Lower leg skin (tissue), 4 donors: ENCODE data around the gene DAP. TPM values are rescaled to one million over a fixed set of nuclear protein-coding genes. Genes with fewer than 3 reads are reported as not detected.
"Not testable (repeated sequence)": the region's sequence is repeated elsewhere in the genome, so short reads cannot be mapped to it uniquely, and the experiment has no call there.

Experiments
- DNase-seq, 2 donors: peaks; one replicate each; pipeline ENCODE4 v3.0.0-alpha.2; 2019; ENCODE audit warnings: low spot score in 2 of 2
- H3K4me3 ChIP-seq: fragments of 200-600 bp; sonication (generic); 2 replicates; pipeline ENCODE4 v1.5.1; 2017; ENCODE audit warnings: mild to moderate bottlenecking, low read depth; ENCODE audit not compliant: poor library complexity, severe bottlenecking
- POLR2A ChIP-seq, 2 donors: fragments of 450-650 bp; IDR thresholded peaks; one replicate each; pipeline ENCODE4 v1.6.1; 2016 to 2017; ENCODE audit warnings: antibody characterized with exemption in 2 of 2, mild to moderate bottlenecking in 1 of 2, moderate library complexity in 1 of 2
- WGBS, 2 donors: methylation state at CpG; one replicate each; pipeline ENCODE4 v1.1.5; 2018; 5-methylcytosine and 5-hydroxymethylcytosine counted together
- intact Hi-C: fragments of 100-400 bp; cut with DNase I; formaldehyde crosslinking; loops from one replicate; pipeline ENCODE4 v1.15.0; 2023; ENCODE audit warnings: low total_unique reads
- total RNA-seq, 4 donors: library from RNA; depleted of rRNA; stranded (reverse); fragments of >200 nt; gene quantifications; one replicate each; pipeline ENCODE4 v1.1.0, GENCODE V29; 2016
- TF ChIP-seq, protein P1 (sequence below), 3 donors: fragments of 450-650 bp; IDR thresholded peaks; one replicate each; pipeline ENCODE4 v1.5.1; 2016; ENCODE audit warnings: antibody characterized with exemption in 3 of 3, mild to moderate bottlenecking in 3 of 3, moderate library complexity in 2 of 3

The DAP gene
- total RNA-seq, 4 donors from 2014 or later, result 36.4 to 41.9 (median 39.7) TPM

DNA sequence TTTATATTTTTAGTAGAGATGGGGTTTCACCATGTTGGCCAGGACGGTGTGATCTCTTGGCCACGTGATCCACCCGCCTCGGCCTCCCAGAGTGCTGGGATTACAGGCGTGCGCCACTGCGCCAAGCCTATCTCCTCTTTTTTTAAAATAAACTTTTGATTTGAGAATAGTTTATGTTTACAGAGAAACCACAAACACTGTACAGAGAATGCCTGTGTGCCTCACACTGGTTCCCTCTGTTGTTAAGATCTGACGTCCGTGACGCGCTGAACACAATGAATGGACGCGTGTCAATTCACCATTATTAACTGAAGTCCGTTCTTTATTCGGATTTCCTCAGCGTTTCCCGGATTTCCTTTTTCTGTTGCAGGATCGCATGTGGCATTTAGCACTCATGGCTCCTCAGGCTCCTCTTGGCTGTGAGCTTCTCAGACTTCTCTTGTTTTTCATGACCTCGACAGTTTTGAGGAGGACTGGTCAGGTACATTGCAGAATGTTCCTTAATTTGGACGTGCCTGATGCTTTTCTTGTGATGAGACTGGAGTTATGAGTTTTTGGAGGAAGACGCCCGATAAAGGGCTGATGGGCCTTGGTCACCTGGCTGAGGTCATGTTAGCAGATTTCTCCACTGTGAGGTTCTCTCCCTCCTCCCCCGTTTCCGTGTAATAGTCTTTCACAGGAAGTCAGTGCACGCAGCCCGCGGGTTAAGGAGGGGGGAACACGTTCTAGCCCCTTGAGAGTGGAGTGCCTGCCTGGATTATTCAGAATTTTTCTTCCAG is 127.6 kb downstream of the DAP start:
- DNase-seq, result peak in 1 of 2 donors; percentile 70
- no peak overlapping the region for H3K4me3 ChIP-seq
- TF ChIP-seq, protein P1, sequence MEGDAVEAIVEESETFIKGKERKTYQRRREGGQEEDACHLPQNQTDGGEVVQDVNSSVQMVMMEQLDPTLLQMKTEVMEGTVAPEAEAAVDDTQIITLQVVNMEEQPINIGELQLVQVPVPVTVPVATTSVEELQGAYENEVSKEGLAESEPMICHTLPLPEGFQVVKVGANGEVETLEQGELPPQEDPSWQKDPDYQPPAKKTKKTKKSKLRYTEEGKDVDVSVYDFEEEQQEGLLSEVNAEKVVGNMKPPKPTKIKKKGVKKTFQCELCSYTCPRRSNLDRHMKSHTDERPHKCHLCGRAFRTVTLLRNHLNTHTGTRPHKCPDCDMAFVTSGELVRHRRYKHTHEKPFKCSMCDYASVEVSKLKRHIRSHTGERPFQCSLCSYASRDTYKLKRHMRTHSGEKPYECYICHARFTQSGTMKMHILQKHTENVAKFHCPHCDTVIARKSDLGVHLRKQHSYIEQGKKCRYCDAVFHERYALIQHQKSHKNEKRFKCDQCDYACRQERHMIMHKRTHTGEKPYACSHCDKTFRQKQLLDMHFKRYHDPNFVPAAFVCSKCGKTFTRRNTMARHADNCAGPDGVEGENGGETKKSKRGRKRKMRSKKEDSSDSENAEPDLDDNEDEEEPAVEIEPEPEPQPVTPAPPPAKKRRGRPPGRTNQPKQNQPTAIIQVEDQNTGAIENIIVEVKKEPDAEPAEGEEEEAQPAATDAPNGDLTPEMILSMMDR (IDR thresholded peaks at IDR 0.05), result no peak
- TF ChIP-seq POLR2A (IDR thresholded peaks at IDR 0.05), result no peak
- 80 to 81% methylated on average over 28 of the region's 28 CpGs for WGBS, 2 donors
- intact Hi-C loops, result no loop called here

DNA sequence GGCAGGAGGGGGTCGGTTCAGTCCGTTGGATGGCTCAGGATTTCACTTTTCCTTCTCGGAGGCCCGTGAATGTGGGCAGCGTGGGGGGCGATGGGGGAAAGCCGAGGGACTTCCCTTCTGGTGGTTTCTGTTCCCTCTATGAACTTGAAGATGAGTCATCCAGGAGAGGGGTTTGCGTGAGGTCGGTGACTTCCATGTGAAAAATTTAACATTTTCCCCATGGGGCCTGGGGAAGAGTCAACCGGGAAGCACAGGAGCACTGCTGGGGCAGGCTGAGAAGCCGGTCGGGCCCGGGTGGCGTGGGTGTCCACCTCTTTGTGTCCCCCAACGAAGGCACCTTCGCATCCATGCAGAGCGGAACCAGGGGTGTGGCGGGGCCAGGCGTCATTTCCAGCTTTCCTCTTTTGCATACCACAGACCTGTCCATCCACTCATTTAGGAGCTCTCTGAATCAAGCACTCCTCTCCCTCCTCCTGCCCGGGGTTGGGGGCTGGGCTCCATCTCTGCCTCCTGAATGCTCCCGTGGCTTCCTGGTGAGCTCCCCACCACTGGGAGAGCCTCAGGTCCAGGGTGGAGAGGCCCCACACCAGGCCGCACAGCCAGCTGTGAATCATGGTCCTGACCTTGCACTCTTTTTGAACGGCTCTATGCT is 128.8 kb downstream of the DAP start:
- DNase-seq, result peak in 1 of 2 donors; percentile 72
- intact Hi-C loops, result no loop called here
- TF ChIP-seq, protein P1 (IDR thresholded peaks at IDR 0.05), result no peak
- TF ChIP-seq POLR2A (IDR thresholded peaks at IDR 0.05), result no peak
- WGBS, 2 donors, result 78 to 81% methylated on average over 23 of the region's 23 CpGs
- no peak overlapping the region for H3K4me3 ChIP-seq

DNA sequence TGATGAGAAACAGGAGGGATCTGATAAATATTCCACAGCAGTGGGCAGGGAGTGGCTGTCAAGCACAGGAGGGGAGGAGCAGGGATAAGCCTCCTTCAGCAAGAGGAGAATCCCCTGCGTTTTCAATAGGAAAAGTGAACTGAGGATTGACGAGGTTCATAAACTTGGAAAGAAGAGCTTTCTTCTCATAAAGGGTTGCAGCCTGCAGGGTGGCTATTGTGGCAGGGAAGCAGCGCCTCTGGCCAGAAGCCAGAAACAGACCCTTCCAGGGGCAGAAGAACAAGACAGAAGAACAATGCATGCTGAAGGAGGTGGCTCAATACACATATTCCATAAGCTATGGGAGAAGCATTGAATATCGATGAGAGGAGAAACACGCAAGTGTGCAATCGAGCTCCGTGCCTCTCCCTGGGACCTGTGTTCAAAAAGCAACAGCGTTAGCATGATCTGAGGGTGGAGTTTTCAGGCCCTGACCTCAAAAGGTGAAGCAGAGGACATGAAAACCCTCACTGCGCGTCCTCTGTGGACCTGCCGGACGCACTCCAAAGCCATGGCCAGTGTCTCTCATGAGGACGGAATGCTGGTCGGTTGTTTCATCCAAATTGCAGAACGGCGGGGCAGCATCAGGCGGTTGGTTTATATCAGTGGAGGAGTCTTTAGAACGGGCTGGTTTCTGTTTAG is 129.6 kb downstream of the DAP start:
- no peak for DNase-seq
- TF ChIP-seq POLR2A (IDR thresholded peaks at IDR 0.05), result no peak
- TF ChIP-seq, protein P1 (IDR thresholded peaks at IDR 0.05), result no peak
- intact Hi-C loops, result no loop called here
- 86 to 93% methylated on average over 18 of the region's 18 CpGs for WGBS, 2 donors
- no peak overlapping the region for H3K4me3 ChIP-seq

DNA sequence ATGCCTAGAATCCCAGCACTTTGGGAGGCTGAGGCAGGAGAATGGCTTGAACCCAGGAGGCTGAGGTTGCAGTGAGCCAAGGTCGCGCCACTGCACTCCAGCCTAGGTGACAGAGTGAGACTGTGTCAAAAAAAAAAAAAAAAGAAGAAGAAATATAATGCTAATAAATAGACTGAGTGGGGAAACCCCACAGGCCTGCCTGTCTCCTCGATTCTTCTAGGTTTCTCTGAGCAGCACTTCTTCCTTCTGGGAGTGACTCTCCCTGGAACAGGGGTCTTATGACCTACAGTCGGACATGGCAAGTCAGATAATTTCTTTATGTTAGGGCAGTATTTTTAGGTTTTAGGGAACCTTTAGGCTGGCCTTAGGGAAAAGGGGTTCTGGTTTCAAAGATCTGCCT is 130.3 kb downstream of the DAP start:
- intact Hi-C loops, DNase-seq, H3K4me3 ChIP-seq: not testable (repeated sequence)
- WGBS, 2 donors, result 67 to 90% methylated on average over 4 of the region's 4 CpGs

DNA sequence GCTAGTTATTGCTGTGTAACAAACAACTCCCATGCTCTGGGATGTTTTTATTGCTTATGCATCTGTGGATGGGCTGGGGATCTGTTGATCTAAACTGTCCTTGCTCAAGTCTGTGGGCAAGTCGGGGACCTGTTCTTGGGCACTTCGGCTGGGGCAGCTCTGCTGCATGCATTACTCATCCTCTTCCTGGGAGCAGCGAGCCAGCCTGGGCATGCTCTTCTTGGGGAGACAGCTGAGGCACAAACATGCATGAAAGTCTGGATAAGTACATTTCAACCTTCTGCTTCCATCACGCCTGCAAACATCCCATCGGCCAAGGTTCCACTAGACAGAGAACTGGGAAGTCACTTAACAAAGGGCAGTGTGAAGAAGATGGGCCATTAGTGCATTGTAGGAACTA is 130.9 kb downstream of the DAP start:
- no peak for TF ChIP-seq POLR2A (IDR thresholded peaks at IDR 0.05)
- TF ChIP-seq, protein P1 (IDR thresholded peaks at IDR 0.05), result no peak
- intact Hi-C loops, result no loop called here
- 60% methylated on average over 5 of the region's 5 CpGs for WGBS, 2 donors

DNA sequence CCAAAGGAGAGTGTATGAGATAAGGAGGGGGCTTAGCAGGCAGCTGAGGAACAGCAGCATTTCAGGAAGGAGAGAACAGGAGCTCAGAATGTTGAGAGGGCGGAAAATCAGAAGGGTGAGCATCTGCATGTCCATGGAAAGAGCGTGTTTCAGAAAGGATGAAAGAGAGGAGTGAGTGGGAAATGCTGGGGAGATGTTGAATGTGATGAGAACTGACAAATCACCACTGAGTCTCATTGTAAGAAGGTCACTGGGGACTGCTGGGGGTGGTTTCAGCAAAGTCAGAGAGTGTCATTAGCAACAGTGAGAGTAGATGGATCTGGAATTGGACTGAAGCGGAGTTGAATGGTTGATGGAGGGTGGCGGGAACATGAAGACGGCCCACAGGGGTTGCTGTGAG is 131.4 kb downstream of the DAP start:
- TF ChIP-seq POLR2A (IDR thresholded peaks at IDR 0.05), result no peak
- TF ChIP-seq, protein P1 (IDR thresholded peaks at IDR 0.05), result no peak
- 87 to 97% methylated on average over 5 of the region's 5 CpGs for WGBS, 2 donors
- intact Hi-C loops, result loop anchor here (5.0 kb wide), 1 partner anchor 177 kb away; no protein-coding TSS in a partner anchor
- no peak overlapping the region for H3K4me3 ChIP-seq
- no peak for DNase-seq

More for the DNA sequence above, 130.9 kb downstream of the DAP start:
- DNase-seq, result no peak
- no peak overlapping the region for H3K4me3 ChIP-seq
